GM19438 (cell line): ENCODE results near the gene GIT2.
"Not testable (repeated sequence)": the region's sequence is repeated elsewhere in the genome, so short reads cannot be mapped to it uniquely, and the experiment has no call there.

ENCODE experiments used
- ATAC-seq: cut with Tn5 transposase; IDR thresholded peaks from one replicate; pipeline ENCODE4 v1.9.1; 2021; ENCODE audit warnings: low read depth; ENCODE audit not compliant: unreplicated experiment

The GIT2 gene

GRCh38 chr12:110005319-110005973, 9.3 kb upstream of the GIT2 start:
- ATAC-seq, result no peak

- no peak for ATAC-seq
These were observed 8.4 kb upstream of the GIT2 start for GRCh38 chr12:110004598-110004997.

- no peak for ATAC-seq
These were observed 6.7 kb upstream of the GIT2 start for GRCh38 chr12:110002676-110003515.

GRCh38 chr12:110001596-110001995, 5.4 kb upstream of the GIT2 start:
- no peak for ATAC-seq

- no peak for ATAC-seq
These were observed 3.9 kb upstream of the GIT2 start for GRCh38 chr12:109999983-110000505.

GRCh38 chr12:109999649-109999971, 3.4 kb upstream of the GIT2 start:
- no peak for ATAC-seq

GRCh38 chr12:109998904-109999648, 2.9 kb upstream of the GIT2 start, which contains the start of gene ANKRD13A:
Gene ANKRD13A, plus strand, starts transcription at chr12:109999430. Its CDS starts 259 bp downstream, at chr12:109999689.
- ATAC-seq, result peak; percentile 41

- no peak for ATAC-seq
These were observed 2.2 kb upstream of the GIT2 start for GRCh38 chr12:109998241-109998903.

GRCh38 chr12:109997393-109997792, 1.2 kb upstream of the GIT2 start:
- ATAC-seq, result no peak

GRCh38 chr12:109996483-109996853, 300 bp upstream of the GIT2 start:
- no peak for ATAC-seq

GRCh38 chr12:109995361-109995685, 845 bp downstream of the GIT2 start:
- no peak for ATAC-seq

GRCh38 chr12:109994401-109995175, 1.6 kb downstream of the GIT2 start:
- ATAC-seq, result no peak

- no peak for ATAC-seq
These were observed 3.1 kb downstream of the GIT2 start for GRCh38 chr12:109993091-109993490.

- no peak for ATAC-seq
These were observed 4.6 kb downstream of the GIT2 start for GRCh38 chr12:109991586-109991985.

- no peak for ATAC-seq
These were observed 6.8 kb downstream of the GIT2 start for GRCh38 chr12:109989380-109989779.

GRCh38 chr12:109988903-109989302, 7.3 kb downstream of the GIT2 start:
- ATAC-seq, result no peak

- ATAC-seq, result no peak
These were observed 7.9 kb downstream of the GIT2 start for GRCh38 chr12:109988274-109988673.

- no peak for ATAC-seq
These were observed 8.6 kb downstream of the GIT2 start for GRCh38 chr12:109987615-109988014.

GRCh38 chr12:109986236-109986635, 9.9 kb downstream of the GIT2 start:
- not testable (repeated sequence) for ATAC-seq
